Heart left ventricle (tissue), 16 donors: ENCODE measurements around the gene MPHOSPH8. TPM values are rescaled to one million over a fixed set of nuclear protein-coding genes. Genes with fewer than 3 reads are reported as not detected.
"Not testable (repeated sequence)": the region's sequence is repeated elsewhere in the genome, so short reads cannot be mapped to it uniquely, and the experiment has no call there.

ENCODE experiments used
- ATAC-seq, 4 donors: fragments of 200-7000 bp; cut with Tn5 transposase; one replicate each; pipeline ENCODE4 v1.9.1; 2020 to 2022; ENCODE audit warnings: moderate library complexity in 4 of 4, mild to moderate bottlenecking in 3 of 4, moderate number of reproducible peaks in 1 of 4
- DNase-seq, 5 donors: peaks; one replicate each; pipeline ENCODE4 v3.0.0-alpha.2; 2020
- H3K27ac ChIP-seq, 12 donors: fragments of 200-600 bp; sonication (generic) in 4 of 12; one replicate each; pipeline versions ENCODE4 v1.5.0 to v1.8.0; 2016 to 2022; ENCODE audit warnings: mild to moderate bottlenecking in 2 of 12
- H3K27me3 ChIP-seq, 9 donors: fragments of 200-600 bp; sonication (generic) in 2 of 9; one replicate each; pipeline versions ENCODE4 v1.5.1 to v1.8.0; 2016 to 2022; ENCODE audit warnings: mild to moderate bottlenecking in 3 of 9
- H3K36me3 ChIP-seq, 9 donors: fragments of 200-600 bp; sonication (generic) in 2 of 9; one replicate each; pipeline versions ENCODE4 v1.5.0 to v1.8.0; 2018 to 2022; ENCODE audit warnings: mild to moderate bottlenecking in 2 of 9
- H3K4me1 ChIP-seq, 12 donors: fragments of 200-600 bp; sonication (generic) in 4 of 12; one replicate each; pipeline versions ENCODE4 v1.5.0 to v1.8.0; 2016 to 2022; ENCODE audit warnings: mild to moderate bottlenecking in 3 of 12
- H3K4me3 ChIP-seq, 12 donors: fragments of 200-600 bp; sonication (generic) in 4 of 12; one replicate each; pipeline versions ENCODE4 v1.5.0 to v1.8.0; 2017 to 2022; ENCODE audit warnings: mild to moderate bottlenecking in 9 of 12, moderate library complexity in 4 of 12
- H3K9me3 ChIP-seq, 12 donors: fragments of 200-600 bp; sonication (generic) in 4 of 12; one replicate each; pipeline versions ENCODE4 v1.5.0 to v1.8.0; 2016 to 2022; ENCODE audit warnings: mild to moderate bottlenecking in 1 of 12
- POLR2A ChIP-seq, 2 donors: fragments of 450-650 bp; IDR thresholded peaks; one replicate each; pipeline ENCODE4 v1.6.1; 2017; ENCODE audit warnings: antibody characterized with exemption in 2 of 2, mild to moderate bottlenecking in 2 of 2, moderate library complexity in 2 of 2
- WGBS, 4 donors: extraction: QIAGEN DNeasy Blood & Tissue Kit in 2 of 4; methylation state at CpG; one replicate each; pipeline versions ENCODE4 v1.1.5 to v1.1.7; 2013 to 2018; 5-methylcytosine and 5-hydroxymethylcytosine counted together
- intact Hi-C, 10 donors: fragments of 100-400 bp; cut with DNase I; formaldehyde crosslinking; loops; one replicate each; pipeline versions ENCODE4 v1.11.1 to v1.14.2; 2022
- polyA plus RNA-seq, 2 donors: library from polyadenylated mRNA; stranded (reverse); fragments of 200-250 nt; gene quantifications; one replicate each; pipeline ENCODE4 v1.2.3, GENCODE V29; 2013
- total RNA-seq, 9 donors: library from RNA; depleted of rRNA in 2 of 9; stranded (reverse); fragments of >200 nt in 2 of 9; fragmentation: NEBNext Ultra II Directional in 3 of 9; extraction: Animal tissue kit (Norgen Biotek cat#: 25700) in 3 of 9; gene quantifications; one replicate each; pipeline versions ENCODE4 v1.1.0 to v1.2.4, GENCODE V29; 2016 to 2023
- TF ChIP-seq, protein P1 (sequence below), 12 donors: fragments of 200-600 bp; sonication (generic) in 4 of 12; IDR thresholded peaks; one replicate each; pipeline versions ENCODE4 v1.5.0 to v1.8.0; 2018 to 2022; ENCODE audit warnings: antibody characterized with exemption in 12 of 12, mild to moderate bottlenecking in 5 of 12
- donor health status: ischemic (EF 13 %, LVEDD 7.1; RV severe dilation, severe dysfunction).
- donor health status: healthy with polysubstance abuse.
- donor health status: DM: no; HTN: yes; CAD: no.
- donor health status: DM: no; HTN: no; CAD: no.
- donor health status: ischemic (EF 25% LVEDD 6.9; RV normal size, moderate dysfunction).
- donor health status: ischemic (EF 25% LVEDD 5.7; RV mildly dilated, moderate dysfunction).
- donor health status: healthy.
- donor health status: DM: yes; HTN: yes; CAD: no.
- donor health status: ischemic (EF 35%, LVEDD 5.7; RV mildly dilated, moderate dysfunction).
- donor health status: nonischemic (EF 11% LVEDD 7.7; RV severe dilation, severe dysfunction).
- donor health status: DM: yes; HTN: yes; CAD: no.
- donor health status: PGD.
- donor health status: ischemic (EF 29% LVEDD 5.4; RV normal size, mild dysfunction).
- donor health status: nonischemic (EF 23%, LVEDD 6.1; RV moderate dilation, normal function).

The MPHOSPH8 gene
- total and polyA plus RNA-seq, 11 donors = 15.2 to 39.3 (median 26.1) TPM

DNA sequence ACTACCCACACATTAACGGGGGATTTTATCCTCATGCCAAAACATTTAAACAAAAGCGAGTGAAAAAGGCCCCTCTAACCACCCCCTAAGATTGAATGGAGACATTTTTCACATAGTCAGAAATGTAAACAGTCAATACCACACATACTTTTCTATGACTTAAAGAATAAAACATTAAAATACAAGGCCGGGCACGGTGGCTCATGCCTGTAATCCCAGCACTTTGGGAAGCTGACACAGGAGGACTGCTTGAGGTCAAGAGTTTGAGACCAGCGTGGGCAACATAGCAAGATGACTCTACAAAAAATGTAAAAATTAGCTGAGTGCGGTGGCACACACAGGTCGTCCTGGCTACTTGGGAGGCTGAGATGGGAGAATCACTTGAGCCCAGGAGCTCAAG is 47.3 kb downstream of the MPHOSPH8 start:
- H3K4me1 ChIP-seq = peaks cover 0 to 3% (median 0%) of the 10 kb centered on the region in 12 donors
- ATAC-seq (no peak), DNase-seq (no peak)
- intact Hi-C loops = no loop called here
- WGBS, 4 donors = 93 to 97% (median 96%) methylated on average over 7 of the region's 7 CpGs
- H3K9me3 ChIP-seq = no peaks in the 10 kb centered on the region
- no peak overlapping the region for H3K27ac ChIP-seq
- H3K36me3 ChIP-seq = peaks cover 0 to 49% (median 6%) of the 10 kb centered on the region in 9 donors
- TF ChIP-seq, protein P1, sequence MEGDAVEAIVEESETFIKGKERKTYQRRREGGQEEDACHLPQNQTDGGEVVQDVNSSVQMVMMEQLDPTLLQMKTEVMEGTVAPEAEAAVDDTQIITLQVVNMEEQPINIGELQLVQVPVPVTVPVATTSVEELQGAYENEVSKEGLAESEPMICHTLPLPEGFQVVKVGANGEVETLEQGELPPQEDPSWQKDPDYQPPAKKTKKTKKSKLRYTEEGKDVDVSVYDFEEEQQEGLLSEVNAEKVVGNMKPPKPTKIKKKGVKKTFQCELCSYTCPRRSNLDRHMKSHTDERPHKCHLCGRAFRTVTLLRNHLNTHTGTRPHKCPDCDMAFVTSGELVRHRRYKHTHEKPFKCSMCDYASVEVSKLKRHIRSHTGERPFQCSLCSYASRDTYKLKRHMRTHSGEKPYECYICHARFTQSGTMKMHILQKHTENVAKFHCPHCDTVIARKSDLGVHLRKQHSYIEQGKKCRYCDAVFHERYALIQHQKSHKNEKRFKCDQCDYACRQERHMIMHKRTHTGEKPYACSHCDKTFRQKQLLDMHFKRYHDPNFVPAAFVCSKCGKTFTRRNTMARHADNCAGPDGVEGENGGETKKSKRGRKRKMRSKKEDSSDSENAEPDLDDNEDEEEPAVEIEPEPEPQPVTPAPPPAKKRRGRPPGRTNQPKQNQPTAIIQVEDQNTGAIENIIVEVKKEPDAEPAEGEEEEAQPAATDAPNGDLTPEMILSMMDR (IDR thresholded peaks at IDR 0.05) = no peak
- TF ChIP-seq POLR2A (IDR thresholded peaks at IDR 0.05) = no peak
- no peaks in the 10 kb centered on the region for H3K27me3 ChIP-seq
- H3K4me3 ChIP-seq = no peak overlapping the region

DNA sequence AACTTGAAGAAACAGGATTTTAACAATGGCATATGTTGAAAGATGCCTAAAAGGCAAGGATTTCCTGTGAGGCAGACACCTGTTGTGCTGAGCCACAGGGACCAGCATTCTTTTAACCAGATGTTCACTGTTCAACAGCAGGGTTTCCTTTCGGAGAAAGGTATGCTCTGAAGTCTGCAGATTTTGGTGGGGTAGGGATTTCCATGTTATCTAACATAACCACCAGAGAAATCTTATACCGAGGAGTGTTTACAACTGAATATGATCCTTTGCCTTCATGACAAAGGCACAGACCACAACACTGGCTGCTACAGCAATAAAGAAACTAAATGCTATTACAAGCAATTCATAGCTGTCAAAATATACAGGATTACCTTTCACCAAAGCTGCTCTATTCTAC is 48.1 kb downstream of the MPHOSPH8 start:
- intact Hi-C loops = no loop called here
- DNase-seq (no peak), ATAC-seq (no peak)
- H3K4me3 ChIP-seq = no peak overlapping the region
- no peak overlapping the region for H3K27ac ChIP-seq
- no peak for TF ChIP-seq POLR2A (IDR thresholded peaks at IDR 0.05)
- TF ChIP-seq, protein P1 (IDR thresholded peaks at IDR 0.05) = no peak
- H3K27me3 ChIP-seq = no peaks in the 10 kb centered on the region
- no peaks in the 10 kb centered on the region for H3K9me3 ChIP-seq
- peaks cover 0 to 41% (median 3%) of the 10 kb centered on the region in 9 donors for H3K36me3 ChIP-seq
- 65 to 88% (median 73%) methylated on average over 2 of the region's 2 CpGs for WGBS, 4 donors
- H3K4me1 ChIP-seq = peaks cover 0 to 3% (median 0%) of the 10 kb centered on the region in 12 donors

DNA sequence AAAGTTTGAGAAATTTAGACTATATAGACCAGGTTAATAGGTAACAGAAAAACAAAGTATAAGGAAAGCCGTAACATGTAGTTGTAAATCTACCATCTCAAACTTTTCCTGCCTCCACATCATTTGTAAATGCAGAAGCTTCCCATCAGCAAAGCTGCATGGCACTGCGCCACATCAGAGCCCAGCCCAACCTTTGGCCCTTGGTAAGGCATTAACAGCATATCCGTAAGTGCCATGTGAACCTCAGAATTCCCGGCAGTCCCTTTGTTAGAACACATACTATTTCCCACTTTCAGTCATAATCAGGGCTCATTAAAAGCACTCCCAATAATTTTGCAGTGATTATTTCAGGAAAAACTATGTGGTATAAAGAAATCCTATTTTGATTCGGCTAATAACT is 51.6 kb downstream of the MPHOSPH8 start:
- WGBS, 4 donors = 57 to 65% (median 61%) methylated on average over 5 of the region's 5 CpGs
- no peak overlapping the region for H3K4me3 ChIP-seq
- H3K36me3 ChIP-seq = peaks cover 0 to 29% (median 10%) of the 10 kb centered on the region in 9 donors
- no peak for TF ChIP-seq POLR2A (IDR thresholded peaks at IDR 0.05)
- TF ChIP-seq, protein P1 (IDR thresholded peaks at IDR 0.05) = no peak
- peak in 1 of 4 donors; percentile 41 for ATAC-seq
- no peaks in the 10 kb centered on the region for H3K9me3 ChIP-seq
- no peaks in the 10 kb centered on the region for H3K27me3 ChIP-seq
- DNase-seq = no peak
- intact Hi-C loops = no loop called here
- no peak overlapping the region for H3K27ac ChIP-seq
- no peaks in the 10 kb centered on the region for H3K4me1 ChIP-seq

DNA sequence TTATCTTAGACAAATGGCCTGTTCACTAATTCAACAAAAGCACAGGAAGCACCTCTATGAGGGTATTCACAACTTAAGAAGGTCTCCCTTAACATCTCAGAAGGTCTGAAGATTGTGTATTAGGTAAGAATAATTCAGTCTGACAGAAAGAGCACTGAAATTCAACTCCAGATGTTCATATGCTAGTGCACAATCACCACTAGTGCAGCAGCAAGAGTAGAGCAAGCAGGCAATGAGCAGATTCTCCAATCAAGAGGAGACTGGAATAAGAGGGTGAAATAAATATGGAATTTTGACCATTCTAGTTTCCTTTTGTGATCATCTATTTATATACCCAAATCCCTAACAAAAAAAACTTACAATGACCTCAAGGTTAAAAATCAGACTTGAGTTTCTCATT is 52.0 kb downstream of the MPHOSPH8 start:
- ATAC-seq (peak in 1 of 4 donors; percentile 14), DNase-seq (no peak)
- Histone ChIP-seq H3K36me3 (peaks cover 0 to 29% (median 10%) of the 10 kb centered on the region in 9 donors), H3K4me1 (no peaks in the 10 kb centered on the region), H3K27ac (no peak overlapping the region), H3K9me3 (no peaks in the 10 kb centered on the region), H3K27me3 (no peaks in the 10 kb centered on the region), H3K4me3 (no peak overlapping the region)
- TF ChIP-seq, protein P1 (IDR thresholded peaks at IDR 0.05) = no peak
- TF ChIP-seq POLR2A (IDR thresholded peaks at IDR 0.05) = no peak
- intact Hi-C loops = no loop called here

GRCh38 chr13:19691447-19691846 is 58.0 kb downstream of the MPHOSPH8 start:
- H3K27ac ChIP-seq, H3K27me3 ChIP-seq, H3K4me3 ChIP-seq, H3K4me1 ChIP-seq, intact Hi-C loops, ATAC-seq, H3K9me3 ChIP-seq, DNase-seq: not testable (repeated sequence)
- peaks cover 0 to 37% (median 14%) of the 10 kb centered on the region in 9 donors for H3K36me3 ChIP-seq
- WGBS, 4 donors = 96 to 98% (median 97%) methylated on average over 8 of the region's 8 CpGs
